IMR-90 (cell line): ENCODE data around the gene ADM.

ENCODE experiments used
- CEBPB ChIP-seq: IDR thresholded peaks from 2 replicates; pipeline ENCODE4 v1.6.1; 2012; ENCODE audit warnings: low read depth, low read length, improper control_type of control experiment
- MXI1 ChIP-seq: IDR thresholded peaks from 2 replicates; pipeline ENCODE4 v1.6.1; 2012; ENCODE audit warnings: low read depth, mild to moderate bottlenecking, low read length, moderate library complexity, borderline replicate concordance
- POLR2A ChIP-seq: IDR thresholded peaks from 2 replicates; pipeline ENCODE4 v1.6.1; 2012; ENCODE audit warnings: mild to moderate bottlenecking, low read depth, low read length
- RCOR1 ChIP-seq: IDR thresholded peaks from 2 replicates; pipeline ENCODE4 v1.6.1; 2012; ENCODE audit warnings: mild to moderate bottlenecking, low read length, improper control_type of control experiment; ENCODE audit not compliant: insufficient replicate concordance
- SMC3 ChIP-seq: fragments of 150-350 bp; IDR thresholded peaks from 2 replicates; pipeline ENCODE4 v1.6.1; 2016; ENCODE audit warnings: low read depth, mild to moderate bottlenecking, antibody characterized with exemption, low read length, moderate library complexity
- TF ChIP-seq, protein P1 (sequence below): conservative IDR thresholded peaks from 2 replicates; pipeline ENCODE4 v1.5.1; 2012; ENCODE audit warnings: mild to moderate bottlenecking, low read depth, low read length, improper control_type of control experiment
- TF ChIP-seq, protein P2 (sequence below): fragments of 150-350 bp; IDR thresholded peaks from 2 replicates; pipeline ENCODE4 v1.6.1; 2017; ENCODE audit warnings: mild to moderate bottlenecking, antibody characterized with exemption, low read length, low read depth
- TF ChIP-seq, protein P3 (sequence below): fragments of 150-350 bp; IDR thresholded peaks from 2 replicates; pipeline ENCODE4 v1.6.1; 2016; ENCODE audit warnings: low read depth, mild to moderate bottlenecking, low read length, moderate library complexity, borderline replicate concordance

DNA sequence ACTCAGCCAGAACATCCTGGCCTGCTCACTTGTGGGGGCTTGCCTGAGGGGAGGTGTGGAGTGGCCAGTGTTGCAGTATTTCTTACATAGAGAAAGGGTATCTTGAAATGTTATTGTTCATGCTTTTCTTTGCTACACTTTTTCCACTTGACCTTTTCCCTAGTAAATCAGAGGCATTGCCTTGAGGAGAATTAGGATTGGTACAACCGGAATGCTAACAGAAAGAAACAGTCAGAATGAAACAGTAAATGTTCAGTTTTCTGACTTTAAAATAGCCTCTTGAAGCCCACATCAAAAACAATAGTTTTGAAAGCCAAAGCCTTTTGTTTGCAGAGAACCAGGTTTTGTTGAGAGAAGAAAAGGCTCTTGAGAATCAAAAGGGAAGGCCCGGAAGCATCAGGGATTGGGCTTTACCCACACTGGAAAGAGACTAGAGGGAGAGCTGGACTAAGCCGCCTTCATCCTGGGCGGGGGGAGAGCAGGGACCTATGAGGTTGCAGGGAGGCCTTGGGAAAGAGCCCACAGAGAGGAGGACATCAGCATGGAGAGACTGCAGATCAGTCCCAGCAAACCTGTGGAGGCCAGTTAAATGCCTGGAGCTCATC is 12.4 kb downstream of the ADM start:
- TF ChIP-seq, protein P1, sequence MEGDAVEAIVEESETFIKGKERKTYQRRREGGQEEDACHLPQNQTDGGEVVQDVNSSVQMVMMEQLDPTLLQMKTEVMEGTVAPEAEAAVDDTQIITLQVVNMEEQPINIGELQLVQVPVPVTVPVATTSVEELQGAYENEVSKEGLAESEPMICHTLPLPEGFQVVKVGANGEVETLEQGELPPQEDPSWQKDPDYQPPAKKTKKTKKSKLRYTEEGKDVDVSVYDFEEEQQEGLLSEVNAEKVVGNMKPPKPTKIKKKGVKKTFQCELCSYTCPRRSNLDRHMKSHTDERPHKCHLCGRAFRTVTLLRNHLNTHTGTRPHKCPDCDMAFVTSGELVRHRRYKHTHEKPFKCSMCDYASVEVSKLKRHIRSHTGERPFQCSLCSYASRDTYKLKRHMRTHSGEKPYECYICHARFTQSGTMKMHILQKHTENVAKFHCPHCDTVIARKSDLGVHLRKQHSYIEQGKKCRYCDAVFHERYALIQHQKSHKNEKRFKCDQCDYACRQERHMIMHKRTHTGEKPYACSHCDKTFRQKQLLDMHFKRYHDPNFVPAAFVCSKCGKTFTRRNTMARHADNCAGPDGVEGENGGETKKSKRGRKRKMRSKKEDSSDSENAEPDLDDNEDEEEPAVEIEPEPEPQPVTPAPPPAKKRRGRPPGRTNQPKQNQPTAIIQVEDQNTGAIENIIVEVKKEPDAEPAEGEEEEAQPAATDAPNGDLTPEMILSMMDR = no peak
- no peak for TF ChIP-seq POLR2A
- TF ChIP-seq SMC3 = no peak
- TF ChIP-seq, protein P2, sequence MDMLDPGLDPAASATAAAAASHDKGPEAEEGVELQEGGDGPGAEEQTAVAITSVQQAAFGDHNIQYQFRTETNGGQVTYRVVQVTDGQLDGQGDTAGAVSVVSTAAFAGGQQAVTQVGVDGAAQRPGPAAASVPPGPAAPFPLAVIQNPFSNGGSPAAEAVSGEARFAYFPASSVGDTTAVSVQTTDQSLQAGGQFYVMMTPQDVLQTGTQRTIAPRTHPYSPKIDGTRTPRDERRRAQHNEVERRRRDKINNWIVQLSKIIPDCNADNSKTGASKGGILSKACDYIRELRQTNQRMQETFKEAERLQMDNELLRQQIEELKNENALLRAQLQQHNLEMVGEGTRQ = no peak
- no peak for TF ChIP-seq RCOR1
- no peak for TF ChIP-seq CEBPB
- TF ChIP-seq, protein P3, sequence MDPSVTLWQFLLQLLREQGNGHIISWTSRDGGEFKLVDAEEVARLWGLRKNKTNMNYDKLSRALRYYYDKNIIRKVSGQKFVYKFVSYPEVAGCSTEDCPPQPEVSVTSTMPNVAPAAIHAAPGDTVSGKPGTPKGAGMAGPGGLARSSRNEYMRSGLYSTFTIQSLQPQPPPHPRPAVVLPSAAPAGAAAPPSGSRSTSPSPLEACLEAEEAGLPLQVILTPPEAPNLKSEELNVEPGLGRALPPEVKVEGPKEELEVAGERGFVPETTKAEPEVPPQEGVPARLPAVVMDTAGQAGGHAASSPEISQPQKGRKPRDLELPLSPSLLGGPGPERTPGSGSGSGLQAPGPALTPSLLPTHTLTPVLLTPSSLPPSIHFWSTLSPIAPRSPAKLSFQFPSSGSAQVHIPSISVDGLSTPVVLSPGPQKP = no peak
- no peak for TF ChIP-seq MXI1
